Glutamatergic neuron (in vitro differentiated cells): ENCODE measurements around the gene ATF6B. TPM values are rescaled to one million over a fixed set of nuclear protein-coding genes. Genes with fewer than 3 reads are reported as not detected.

Source experiments
- DNase-seq: peaks from one replicate; pipeline ENCODE4 v3.0.0; 2022
- H3K27ac Mint-ChIP-seq: one replicate; pipeline ENCODE4 v1.8.0; 2020; ENCODE audit warnings: mild to moderate bottlenecking, mixed read lengths, inconsistent platforms; ENCODE audit not compliant: unreplicated experiment
- H3K27me3 Mint-ChIP-seq: one replicate; pipeline ENCODE4 v1.8.0; 2020; ENCODE audit warnings: mild to moderate bottlenecking, moderate library complexity, mixed read lengths, inconsistent platforms; ENCODE audit not compliant: unreplicated experiment
- H3K36me3 Mint-ChIP-seq: one replicate; pipeline ENCODE4 v1.8.0; 2020; ENCODE audit warnings: mild to moderate bottlenecking, mixed read lengths, inconsistent platforms; ENCODE audit not compliant: unreplicated experiment
- H3K4me1 Mint-ChIP-seq: one replicate; pipeline ENCODE4 v1.8.0; 2020; ENCODE audit warnings: mild to moderate bottlenecking, low read depth, mixed read lengths, inconsistent platforms; ENCODE audit not compliant: unreplicated experiment
- H3K4me3 Mint-ChIP-seq: one replicate; pipeline ENCODE4 v1.8.0; 2020; ENCODE audit warnings: mild to moderate bottlenecking, mixed read lengths, inconsistent platforms; ENCODE audit not compliant: unreplicated experiment
- H3K9me3 Mint-ChIP-seq: one replicate; pipeline ENCODE4 v1.8.0; 2020; ENCODE audit warnings: mild to moderate bottlenecking, moderate library complexity, mixed read lengths, inconsistent platforms; ENCODE audit not compliant: unreplicated experiment
- CTCF ChIP-seq: fragments of 200-600 bp; sonication (generic); IDR thresholded peaks from one replicate; pipeline ENCODE4 v1.5.0; 2021; ENCODE audit not compliant: partially characterized antibody, unreplicated experiment
- total RNA-seq: library from RNA; stranded (reverse); fragmentation: NEBNext Ultra II Directional; extraction: Animal tissue kit (Norgen Biotek cat#: 25700); gene quantifications from one replicate; pipeline ENCODE4 v1.2.1, GENCODE V29; 2021; ENCODE audit not compliant: unreplicated experiment

ATF6B gene
- total RNA-seq, 1 donor from 2014 or later, result 79.5 TPM

GRCh38 chr6:32151181-32151862 is 23.3 kb upstream of the ATF6B start:
- no peak for TF ChIP-seq CTCF
- Mint-ChIP-seq H3K36me3 (no peaks in the 10 kb centered on the region), H3K4me3 (peak overlapping the region; percentile 88), H3K27me3 (peaks cover 24% of the 10 kb centered on the region), H3K4me1 (peaks cover 30% of the 10 kb centered on the region), H3K27ac (peak overlapping the region; percentile 94), H3K9me3 (peaks cover 15% of the 10 kb centered on the region)
- no peak for DNase-seq

- Mint-ChIP-seq H3K9me3 (peaks cover 11% of the 10 kb centered on the region), H3K27me3 (peaks cover 24% of the 10 kb centered on the region), H3K27ac (peak overlapping the region; percentile 94), H3K4me3 (peak overlapping the region; percentile 89), H3K4me1 (peaks cover 28% of the 10 kb centered on the region), H3K36me3 (no peaks in the 10 kb centered on the region)
- peak; percentile 52 for DNase-seq
- no peak for TF ChIP-seq CTCF
These were observed 22.2 kb upstream of the ATF6B start for GRCh38 chr6:32149932-32150870.

GRCh38 chr6:32149092-32149755 is 21.2 kb upstream of the ATF6B start:
- peak overlapping the region; percentile 54 for H3K4me3 Mint-ChIP-seq
- TF ChIP-seq CTCF, result no peak
- peaks cover 24% of the 10 kb centered on the region for H3K27me3 Mint-ChIP-seq
- no peaks in the 10 kb centered on the region for H3K36me3 Mint-ChIP-seq
- H3K4me1 Mint-ChIP-seq, result peaks cover 27% of the 10 kb centered on the region
- no peak overlapping the region for H3K27ac Mint-ChIP-seq
- no peak for DNase-seq
- peaks cover 11% of the 10 kb centered on the region for H3K9me3 Mint-ChIP-seq

- no peak for TF ChIP-seq CTCF
- peak overlapping the region; percentile 54 for H3K4me3 Mint-ChIP-seq
- H3K36me3 Mint-ChIP-seq, result no peaks in the 10 kb centered on the region
- peaks cover 11% of the 10 kb centered on the region for H3K9me3 Mint-ChIP-seq
- H3K4me1 Mint-ChIP-seq, result peaks cover 27% of the 10 kb centered on the region
- peak; percentile 51 for DNase-seq
- H3K27me3 Mint-ChIP-seq, result peaks cover 24% of the 10 kb centered on the region
- H3K27ac Mint-ChIP-seq, result no peak overlapping the region
These were observed 20.4 kb upstream of the ATF6B start for GRCh38 chr6:32148289-32149091.
